HG03095 (cell line): ENCODE measurements around the gene KPTN.

Source experiments
- ATAC-seq: cut with Tn5 transposase; IDR thresholded peaks from one replicate; pipeline ENCODE4 v1.9.1; 2021; ENCODE audit warnings: moderate library complexity; ENCODE audit not compliant: unreplicated experiment

Gene KPTN

DNA sequence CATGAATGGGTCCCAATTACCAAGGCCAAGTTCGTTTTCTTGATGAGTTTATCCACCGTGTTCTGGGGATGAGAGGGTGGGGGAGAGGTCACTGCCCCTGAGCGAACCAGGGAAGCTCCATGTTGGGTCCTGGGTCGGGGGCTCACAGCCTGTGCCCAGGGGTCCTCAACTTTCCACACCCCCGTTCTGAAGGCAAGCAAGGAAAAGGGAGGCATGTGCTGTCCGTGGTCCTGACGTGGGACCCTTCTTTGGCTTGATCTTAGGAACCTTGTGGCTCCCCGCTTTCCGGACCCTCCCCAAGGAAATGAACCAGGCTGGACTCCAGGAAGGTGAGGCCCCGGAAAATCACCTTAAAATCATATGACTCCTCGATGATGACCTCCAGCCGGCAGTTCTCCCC, 46.5 kb downstream of the KPTN start:
- ATAC-seq, result no peak

DNA sequence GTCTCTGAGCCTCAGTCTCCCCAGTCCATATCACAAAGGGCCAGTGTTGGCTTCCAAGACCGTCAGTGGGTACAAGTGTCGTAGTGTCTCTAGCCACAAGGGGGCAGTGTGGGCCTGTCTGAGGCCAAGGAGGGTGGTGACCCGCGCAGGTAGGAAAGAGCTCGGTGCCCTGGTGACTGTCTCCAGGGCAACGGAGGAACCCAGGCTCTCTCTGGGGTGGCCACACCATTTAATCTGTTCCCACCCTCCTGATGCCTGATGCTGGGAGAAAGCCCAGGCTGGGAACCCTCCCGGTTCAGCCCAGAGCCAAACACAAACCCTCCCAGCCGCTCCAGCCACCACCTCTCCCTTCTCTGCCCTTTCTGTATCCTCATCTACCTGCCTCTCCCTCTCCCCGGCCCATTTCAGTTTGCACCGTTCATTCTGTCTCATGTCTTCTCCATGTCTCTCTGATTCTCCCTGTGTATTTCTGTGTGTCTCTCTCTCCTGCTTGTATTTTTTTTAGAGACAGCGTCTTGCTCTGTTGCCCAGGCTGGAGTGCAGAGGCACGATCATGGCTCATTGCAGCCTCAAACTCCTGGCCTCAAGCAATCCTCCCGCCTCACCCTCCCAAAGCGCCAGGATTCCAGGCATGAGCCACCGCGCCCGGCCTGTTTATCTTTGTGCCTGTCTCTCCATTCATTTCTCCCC, 47.2 kb downstream of the KPTN start:
- no peak for ATAC-seq

GRCh38 chr19:47435883-47436417, 48.1 kb downstream of the KPTN start:
- no peak for ATAC-seq

DNA sequence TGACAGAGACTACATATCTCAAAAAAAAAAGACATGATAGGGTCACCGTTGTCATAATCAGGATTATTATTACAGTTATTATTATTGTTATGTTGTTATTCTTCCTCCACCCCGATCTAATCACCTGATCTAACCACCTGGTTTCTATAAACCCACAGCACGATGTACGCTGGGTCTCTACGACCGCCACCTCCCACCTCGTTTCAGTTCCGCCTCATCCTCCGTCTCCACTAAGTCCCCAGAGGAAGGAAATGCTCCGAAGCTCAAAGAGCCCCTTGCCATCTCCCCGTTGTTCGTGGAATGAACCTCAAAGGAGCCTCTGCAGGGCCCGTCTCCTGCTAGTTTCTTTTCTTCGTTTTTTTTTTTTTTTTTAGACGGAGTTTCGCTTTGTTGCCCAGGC, 48.8 kb downstream of the KPTN start:
- ATAC-seq, result no peak

DNA sequence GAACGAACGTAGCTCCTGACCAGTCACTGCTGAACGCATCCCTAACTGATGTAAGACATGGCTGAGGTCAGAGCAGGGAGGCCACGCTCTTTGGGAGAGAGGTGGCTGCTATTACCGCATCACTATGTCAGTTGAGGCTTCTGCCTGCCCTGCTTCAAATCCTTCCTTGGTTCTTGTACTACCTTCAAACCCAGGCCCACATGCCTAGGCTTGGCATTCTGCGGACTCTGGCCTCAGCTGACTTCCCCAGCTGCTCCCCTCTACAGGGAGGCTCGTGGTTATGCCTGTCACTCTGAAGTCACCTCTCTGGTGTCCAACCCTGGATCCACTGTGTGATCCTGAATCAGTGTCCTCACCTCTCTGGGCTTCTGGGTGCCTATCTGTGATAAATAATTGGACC, 49.9 kb downstream of the KPTN start:
- no peak for ATAC-seq

GRCh38 chr19:47433121-47433520, 50.9 kb downstream of the KPTN start:
- no peak for ATAC-seq

DNA sequence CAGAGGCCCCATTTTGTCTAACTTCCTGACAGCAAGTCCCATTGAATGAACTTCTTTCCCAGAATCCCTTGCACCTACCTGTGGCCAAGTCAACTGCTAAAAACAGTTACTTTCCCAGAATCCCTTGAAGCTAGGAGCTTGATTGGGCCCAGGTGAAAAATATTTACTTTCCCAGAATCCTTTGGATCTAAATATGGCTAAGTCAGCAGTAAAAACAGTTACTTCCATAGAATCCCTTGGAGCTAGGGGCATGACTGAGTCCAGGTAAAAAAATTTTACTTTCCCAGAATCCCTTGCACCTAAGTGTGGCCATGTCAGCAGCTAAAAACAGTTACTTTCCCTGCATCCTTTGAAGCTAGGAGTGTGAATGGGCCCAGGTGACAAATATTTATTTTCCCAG, 51.5 kb downstream of the KPTN start:
- no peak for ATAC-seq

GRCh38 chr19:47432091-47432490, 51.9 kb downstream of the KPTN start:
- ATAC-seq, result no peak

- ATAC-seq, result no peak
Measured at GRCh38 chr19:47430041-47430802, 53.8 kb downstream of the KPTN start.

- ATAC-seq, result no peak
Measured at GRCh38 chr19:47429140-47429793, 54.8 kb downstream of the KPTN start.

DNA sequence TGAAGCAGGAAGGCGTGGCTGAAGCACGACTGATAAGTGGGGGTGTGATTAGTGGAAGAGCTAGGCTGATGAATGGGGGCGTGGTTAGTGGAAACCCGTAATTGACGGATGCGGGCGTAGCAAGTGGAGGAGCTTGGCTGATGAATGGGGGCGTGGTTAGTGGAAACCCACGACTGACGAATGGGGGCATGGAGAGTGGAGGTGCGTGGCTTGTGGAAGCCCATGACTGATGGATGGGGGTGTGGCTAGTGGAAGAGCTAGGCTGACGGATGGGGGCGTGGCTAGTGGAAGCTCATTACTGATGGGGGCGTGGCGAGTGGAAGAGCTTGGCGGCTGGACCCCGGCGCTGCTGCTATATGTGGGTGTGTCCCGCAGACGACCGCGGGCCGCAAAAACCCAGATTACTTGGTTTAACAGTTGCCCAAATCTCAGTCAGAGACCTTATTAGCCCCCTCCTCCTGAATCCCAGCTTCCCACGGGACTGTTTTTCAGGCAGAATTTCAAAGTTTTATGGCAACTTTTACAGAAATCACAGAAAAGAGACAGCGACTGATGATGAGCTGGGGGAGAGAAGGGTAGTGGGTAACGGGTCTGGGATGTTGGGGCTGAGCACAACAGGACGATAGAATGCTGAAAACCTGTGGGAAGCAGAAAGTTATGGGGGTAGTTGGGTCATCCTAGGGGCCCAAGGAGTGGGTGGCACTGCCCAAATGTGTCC, 55.7 kb downstream of the KPTN start:
- no peak for ATAC-seq

GRCh38 chr19:47427241-47428176, 56.5 kb downstream of the KPTN start:
- ATAC-seq, result no peak
